ENCODE data around the gene SF3B5. TPM values are rescaled to one million over a fixed set of nuclear protein-coding genes. Genes with fewer than 3 reads are reported as not detected.

Gene SF3B5
- total and polyA plus RNA-seq, 2 experiments from 2014 or later, result 151 to 183 TPM

GRCh38 chr6:144104898-144105487 lies 9.6 kb upstream of the SF3B5 start (continued):
- no peak for TF ChIP-seq ETS1 (IDR thresholded peaks at IDR 0.05)
- no peak for TF ChIP-seq ZNF331 (CRISPR knock-in tag; IDR thresholded peaks at IDR 0.05; ENCODE audit: low read depth)
- 0 out of 2 replicates have a peak, but pooled peaks have one; percentile 26 for TF ChIP-seq ZNF114 (CRISPR knock-in tag; IDR thresholded peaks at IDR 0.05)

GRCh38 chr6:144104488-144104887 lies 9.1 kb upstream of the SF3B5 start:
- no peaks in the 10 kb centered on the region for H3K36me3 Mint-ChIP-seq (ENCODE audit: low read depth)

More at GRCh38 chr6:144104488-144104887, 9.1 kb upstream of the SF3B5 start:
- no peak for ATAC-seq
- peaks cover 4% of the 10 kb centered on the region for H3K27me3 Mint-ChIP-seq (ENCODE audit: insufficient read depth, low read depth, poor library complexity)
- Histone ChIP-seq H3K27ac (ENCODE audit: low read depth) (no peak overlapping the region), H3K9me2 (ENCODE audit: insufficient read depth) (no peaks in the 10 kb centered on the region), H2AFZ (no peak overlapping the region), H3K27me3 (ENCODE audit: insufficient read depth) (no peaks in the 10 kb centered on the region), H3K4me1 (ENCODE audit: insufficient read depth) (no peaks in the 10 kb centered on the region), H3K79me2 (replicated peaks; ENCODE audit: insufficient read depth) (no peaks in the 10 kb centered on the region), H3K36me3 (ENCODE audit: insufficient read depth) (no peaks in the 10 kb centered on the region), H3K4me2 (no peak overlapping the region), H4K20me1 (replicated peaks; ENCODE audit: insufficient read depth) (no peaks in the 10 kb centered on the region), H3K4me3 (no peak overlapping the region), H3F3A (replicated peaks; ENCODE audit: low read depth) (no peaks in the 10 kb centered on the region)
- DNase-seq (ENCODE audit: low spot score), result no peak
- no peaks in the 10 kb centered on the region for H3K4me1 Mint-ChIP-seq
- H3K9me3 Mint-ChIP-seq, result no peaks in the 10 kb centered on the region
- no peak overlapping the region for H3K4me3 Mint-ChIP-seq
- TF ChIP-seq ETS1 (IDR thresholded peaks at IDR 0.05) (no peak), CREB1 (CRISPR knock-in tag; IDR thresholded peaks at IDR 0.05; ENCODE audit: low read depth) (no peak), STAT1 (IDR thresholded peaks at IDR 0.05; ENCODE audit: unreplicated experiment) (no peak), EZH2phosphoT487 (IDR thresholded peaks at IDR 0.05; ENCODE audit: unreplicated experiment) (no peak), REST (IDR thresholded peaks at IDR 0.05; ENCODE audit: unreplicated experiment) (no peak), NANOG (IDR thresholded peaks at IDR 0.05; ENCODE audit: borderline replicate concordance) (no peak)
- TF ChIP-seq, protein P1, sequence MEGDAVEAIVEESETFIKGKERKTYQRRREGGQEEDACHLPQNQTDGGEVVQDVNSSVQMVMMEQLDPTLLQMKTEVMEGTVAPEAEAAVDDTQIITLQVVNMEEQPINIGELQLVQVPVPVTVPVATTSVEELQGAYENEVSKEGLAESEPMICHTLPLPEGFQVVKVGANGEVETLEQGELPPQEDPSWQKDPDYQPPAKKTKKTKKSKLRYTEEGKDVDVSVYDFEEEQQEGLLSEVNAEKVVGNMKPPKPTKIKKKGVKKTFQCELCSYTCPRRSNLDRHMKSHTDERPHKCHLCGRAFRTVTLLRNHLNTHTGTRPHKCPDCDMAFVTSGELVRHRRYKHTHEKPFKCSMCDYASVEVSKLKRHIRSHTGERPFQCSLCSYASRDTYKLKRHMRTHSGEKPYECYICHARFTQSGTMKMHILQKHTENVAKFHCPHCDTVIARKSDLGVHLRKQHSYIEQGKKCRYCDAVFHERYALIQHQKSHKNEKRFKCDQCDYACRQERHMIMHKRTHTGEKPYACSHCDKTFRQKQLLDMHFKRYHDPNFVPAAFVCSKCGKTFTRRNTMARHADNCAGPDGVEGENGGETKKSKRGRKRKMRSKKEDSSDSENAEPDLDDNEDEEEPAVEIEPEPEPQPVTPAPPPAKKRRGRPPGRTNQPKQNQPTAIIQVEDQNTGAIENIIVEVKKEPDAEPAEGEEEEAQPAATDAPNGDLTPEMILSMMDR (conservative IDR thresholded peaks at IDR 0.05; ENCODE audit: low read depth in 2 of 2), result no peak
- no peak overlapping the region for H3K27ac Mint-ChIP-seq

Measured in GM23338 (cell line).